GM18520 (cell line): Measurements from ENCODE around the gene KRT78.
A peak's percentile ranks its signal among the peaks of the same experiment; 100 is the strongest.
"Not testable (repeated sequence)": the region's sequence is repeated elsewhere in the genome, so short reads cannot be mapped to it uniquely, and the experiment has no call there.

Experiments
- ATAC-seq: cut with Tn5 transposase; IDR thresholded peaks from one replicate; pipeline ENCODE4 v1.9.1; 2021; ENCODE audit not compliant: unreplicated experiment

Gene KRT78

DNA sequence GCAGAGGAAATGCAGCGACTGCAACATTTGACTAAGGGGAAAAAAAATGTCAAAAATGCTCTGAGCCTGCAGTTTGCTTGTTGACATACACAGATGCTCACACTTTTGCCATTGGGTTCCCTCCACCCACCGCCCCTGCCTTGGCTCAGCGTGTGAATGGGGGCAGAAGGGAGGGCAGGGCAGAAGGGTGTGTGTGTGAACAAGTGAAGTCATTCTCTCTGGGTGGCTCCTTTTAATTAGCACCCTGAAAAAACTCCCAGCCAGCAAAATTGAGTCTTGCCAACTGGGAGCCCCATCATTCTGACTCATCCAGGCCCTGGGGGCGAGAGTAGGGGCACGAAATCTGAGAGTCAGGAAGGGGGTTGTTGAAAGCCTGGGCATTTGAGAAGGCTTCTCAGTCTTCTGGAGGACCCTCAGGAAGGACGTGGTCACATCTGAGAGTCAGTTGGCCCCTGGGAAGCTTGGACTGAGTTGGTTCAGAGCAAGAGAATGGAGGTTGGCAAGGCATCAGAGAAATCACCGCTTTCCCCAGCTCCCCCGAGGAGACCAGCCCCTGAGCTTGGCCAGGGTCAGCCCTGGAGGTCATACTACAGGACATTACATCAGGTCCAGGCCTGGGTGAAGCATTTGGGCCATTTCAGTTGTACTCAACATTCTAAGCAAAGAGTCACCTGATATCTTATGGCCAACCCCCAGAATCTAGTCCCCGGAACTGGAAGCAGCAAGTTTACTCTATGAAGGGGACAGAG, 22.7 kb upstream of the KRT78 start:
- no peak for ATAC-seq

- ATAC-seq = peak; percentile 71
Observed at GRCh38 chr12:52870361-52871290, 21.8 kb upstream of the KRT78 start.

GRCh38 chr12:52867642-52868041, 18.8 kb upstream of the KRT78 start:
- ATAC-seq = no peak

GRCh38 chr12:52867152-52867551, 18.4 kb upstream of the KRT78 start:
- ATAC-seq = no peak

GRCh38 chr12:52865090-52865944, 16.5 kb upstream of the KRT78 start:
- ATAC-seq = no peak

- no peak for ATAC-seq
Observed at GRCh38 chr12:52862023-52862422, 13.2 kb upstream of the KRT78 start.

DNA sequence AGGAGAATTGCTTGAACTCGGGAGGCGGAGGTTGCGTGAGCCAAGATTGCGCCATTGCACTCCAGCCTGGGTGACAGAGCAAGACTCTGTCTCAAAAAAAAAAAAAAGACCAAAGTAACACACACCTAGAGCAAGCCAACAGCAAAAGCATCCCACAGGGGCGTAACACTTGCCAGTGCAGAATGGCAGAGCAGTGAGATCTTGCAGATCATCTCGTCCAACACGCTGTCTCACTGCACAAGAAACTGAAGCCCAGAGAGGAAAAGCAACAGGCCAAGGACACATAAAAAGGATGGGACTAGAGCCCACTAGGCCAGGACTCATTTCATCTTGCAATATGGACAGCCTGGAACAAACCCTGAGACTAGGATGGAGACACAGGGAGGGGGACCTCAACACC, 12.7 kb upstream of the KRT78 start:
- ATAC-seq = no peak

- ATAC-seq = no peak
Observed at GRCh38 chr12:52860102-52860823, 11.5 kb upstream of the KRT78 start.

- no peak for ATAC-seq
Observed at GRCh38 chr12:52857500-52857899, 8.7 kb upstream of the KRT78 start.

DNA sequence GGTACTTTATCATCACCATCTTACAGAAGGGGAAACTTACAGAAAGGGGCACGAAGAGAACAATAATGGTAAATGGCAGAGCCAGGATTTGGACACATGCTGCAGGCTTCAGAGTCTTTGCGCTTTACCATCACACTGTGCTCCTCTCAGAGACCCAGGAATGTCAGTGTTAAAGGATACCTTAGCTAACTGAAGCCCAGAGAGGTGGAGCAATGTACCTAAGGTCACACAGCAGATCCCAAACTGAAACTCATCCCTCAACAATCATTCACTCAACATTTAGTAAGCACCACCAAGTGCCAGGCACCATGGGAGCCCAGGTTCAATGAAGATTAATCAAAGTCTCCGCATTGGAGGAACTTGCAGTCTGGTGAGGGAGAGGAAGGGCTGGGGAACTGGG, 8.0 kb upstream of the KRT78 start:
- ATAC-seq = no peak

DNA sequence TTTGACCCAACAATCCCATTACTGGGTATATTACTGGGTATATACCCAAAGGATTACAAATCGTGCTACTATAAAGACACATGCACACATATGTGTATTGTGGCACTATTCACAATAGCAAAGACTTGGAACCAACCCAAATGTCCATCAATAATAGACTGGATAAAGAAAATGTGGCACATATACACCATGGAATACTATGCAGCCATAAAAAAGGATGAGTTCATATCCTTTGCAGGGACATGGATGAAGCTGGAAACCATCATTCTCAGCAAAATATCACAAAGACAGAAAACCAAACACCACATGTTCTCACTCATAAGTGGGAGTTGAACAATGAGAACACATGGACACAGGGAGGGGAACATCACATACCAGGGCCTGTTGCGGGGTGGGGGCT, 7.3 kb upstream of the KRT78 start:
- ATAC-seq = not testable (repeated sequence)

GRCh38 chr12:52851787-52852186, 3.0 kb upstream of the KRT78 start:
- ATAC-seq = no peak

- ATAC-seq = no peak
Observed at GRCh38 chr12:52850681-52851080, 1.9 kb upstream of the KRT78 start.

DNA sequence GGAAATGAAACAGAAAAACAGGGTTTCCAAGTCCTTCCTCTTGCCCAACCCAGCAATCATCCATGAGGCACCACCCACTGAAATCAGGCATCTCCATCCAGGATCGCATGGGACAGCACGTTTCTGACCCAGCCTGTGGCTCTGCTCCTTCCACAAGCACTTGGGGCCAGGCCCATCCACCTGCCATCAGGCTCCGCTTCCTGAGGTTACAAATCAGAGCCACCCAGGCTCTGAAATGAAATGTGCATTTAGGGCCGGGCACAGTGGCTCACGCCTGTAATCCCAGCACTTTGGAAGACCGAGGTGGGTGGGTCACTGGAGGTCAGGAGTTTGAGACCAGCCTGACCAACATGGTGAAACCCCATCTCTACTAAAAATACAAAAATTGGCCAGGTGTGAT, 717 bp upstream of the KRT78 start:
- ATAC-seq = no peak

GRCh38 chr12:52847335-52848102, 1.3 kb downstream of the KRT78 start:
- no peak for ATAC-seq

DNA sequence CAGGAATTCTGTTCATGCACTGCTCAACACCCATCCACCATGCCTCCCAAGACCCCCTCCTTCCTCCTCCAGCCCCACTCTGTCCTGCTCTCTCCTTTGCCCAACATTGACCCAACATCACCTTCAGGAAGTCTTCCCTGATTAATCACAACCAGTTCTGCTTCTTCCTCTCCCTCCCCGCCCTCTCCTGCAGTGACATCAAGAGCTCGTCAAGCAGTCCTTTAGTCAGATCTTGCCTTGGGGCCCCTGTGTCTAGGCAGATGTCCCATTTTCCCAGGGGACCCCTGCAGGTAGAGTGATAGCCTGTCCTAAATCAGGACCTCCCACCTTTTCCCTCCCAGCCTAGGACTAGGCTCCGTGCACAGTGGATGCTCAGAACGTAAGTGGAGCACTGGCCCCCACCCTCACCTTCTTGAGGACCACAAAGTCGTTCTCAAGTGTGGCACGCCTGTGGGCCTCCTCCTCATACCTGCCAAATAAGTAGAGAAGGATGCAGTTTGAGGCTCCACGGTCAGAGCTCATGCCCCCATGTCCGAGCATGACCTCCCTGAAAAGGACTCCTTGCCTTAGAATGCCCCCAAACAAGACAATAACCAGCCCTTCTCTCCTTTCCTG, 2.3 kb downstream of the KRT78 start:
- ATAC-seq = no peak

DNA sequence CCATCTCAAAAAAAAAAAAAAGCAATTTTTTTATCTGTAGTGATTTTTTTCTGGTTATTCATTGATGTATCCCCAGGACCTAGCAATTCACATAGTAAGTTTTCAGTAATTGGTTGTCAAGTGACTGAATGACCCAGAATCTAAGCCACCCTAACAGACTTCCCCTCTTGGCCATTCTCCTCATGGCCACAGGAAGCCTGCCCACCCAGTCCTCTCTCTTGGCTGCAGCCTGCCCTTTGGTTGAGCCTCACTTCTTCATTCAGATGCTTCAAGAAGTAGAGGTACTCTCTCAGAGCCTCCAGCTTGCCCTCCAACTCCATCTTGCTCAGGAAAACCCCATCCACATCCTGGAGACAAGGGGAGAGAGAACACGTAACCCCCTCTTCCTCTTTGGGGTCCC, 2.8 kb downstream of the KRT78 start:
- ATAC-seq = no peak

DNA sequence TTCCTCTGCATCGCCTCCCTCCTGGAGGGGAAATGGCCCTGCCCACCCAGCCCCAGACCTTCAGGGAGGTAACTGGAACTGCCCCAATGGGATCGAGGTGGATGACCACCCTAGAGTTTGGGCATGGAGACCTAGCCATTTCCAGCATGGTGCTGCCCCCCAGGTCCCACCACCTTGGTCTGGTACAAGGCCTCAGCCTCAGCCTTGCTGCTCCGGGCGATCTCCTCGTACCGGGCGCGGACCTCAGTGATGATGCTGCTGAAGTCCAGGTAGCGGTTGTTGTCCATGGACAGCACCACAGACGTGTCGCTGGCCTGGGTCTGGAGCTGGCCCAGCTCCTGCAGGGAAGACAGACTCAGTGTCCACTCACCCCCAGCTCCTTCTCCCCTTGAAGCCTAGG, 4.4 kb downstream of the KRT78 start:
- ATAC-seq = no peak

GRCh38 chr12:52839436-52840105, 9.2 kb downstream of the KRT78 start:
- ATAC-seq = no peak
